Measurements from ENCODE around the gene RTP5. TPM values are rescaled to one million over a fixed set of nuclear protein-coding genes. Genes with fewer than 3 reads are reported as not detected.
"Not testable (repeated sequence)": the region's sequence is repeated elsewhere in the genome, so short reads cannot be mapped to it uniquely, and the experiment has no call there.

The RTP5 gene
- total and polyA plus RNA-seq, 11 donors = not detected

- DNase-seq (no peak), ATAC-seq (no peak)
- Histone ChIP-seq H3K4me1 (peaks cover 0 to 13% (median 0%) of the 10 kb centered on the region in 12 donors), H3K27ac (no peak overlapping the region), H3K27me3 (peaks cover 0 to 32% (median 0%) of the 10 kb centered on the region in 9 donors), H3K4me3 (no peak overlapping the region), H3K9me3 (no peaks in the 10 kb centered on the region), H3K36me3 (no peaks in the 10 kb centered on the region)
- TF ChIP-seq POLR2A (IDR thresholded peaks at IDR 0.05) (no peak), CTCF (IDR thresholded peaks at IDR 0.05) (no peak)
- intact Hi-C loops (cut with DNase I) = no loop called here
- WGBS, 4 donors = 86 to 95% (median 91%) methylated on average over 14 of the region's 14 CpGs
Observed at GRCh38 chr2:241905716-241906377, 36.3 kb downstream of the RTP5 start.

- Histone ChIP-seq H3K4me1 (peaks cover 0 to 11% (median 0%) of the 10 kb centered on the region in 12 donors), H3K27me3 (peaks cover 0 to 26% (median 0%) of the 10 kb centered on the region in 9 donors)
- 90 to 95% (median 91%) methylated on average over 5 of the region's 5 CpGs for WGBS, 4 donors
- H3K36me3 ChIP-seq; intact Hi-C loops (cut with DNase I); ATAC-seq; H3K9me3 ChIP-seq; H3K27ac ChIP-seq; H3K4me3 ChIP-seq: not testable (repeated sequence)
- peak in 1 of 5 donors; percentile 4 for DNase-seq
Observed at GRCh38 chr2:241906378-241906770, 36.8 kb downstream of the RTP5 start.

- Histone ChIP-seq H3K4me3 (no peak overlapping the region), H3K4me1 (peaks cover 0 to 5% (median 0%) of the 10 kb centered on the region in 12 donors), H3K36me3 (no peaks in the 10 kb centered on the region), H3K27me3 (peaks cover 0 to 22% (median 0%) of the 10 kb centered on the region in 9 donors), H3K27ac (no peak overlapping the region), H3K9me3 (no peaks in the 10 kb centered on the region)
- ATAC-seq (no peak), DNase-seq (no peak)
- intact Hi-C loops (cut with DNase I) = no loop called here
- WGBS, 4 donors = 90 to 95% (median 93%) methylated on average over 18 of the region's 18 CpGs
- TF ChIP-seq CTCF (IDR thresholded peaks at IDR 0.05) = no peak
- TF ChIP-seq POLR2A (IDR thresholded peaks at IDR 0.05) = no peak
Observed at GRCh38 chr2:241906826-241907570, 37.5 kb downstream of the RTP5 start.

- H3K4me3 ChIP-seq; H3K4me1 ChIP-seq; ATAC-seq; H3K9me3 ChIP-seq; DNase-seq; H3K36me3 ChIP-seq; H3K27ac ChIP-seq; intact Hi-C loops (cut with DNase I): not testable (repeated sequence)
- H3K27me3 ChIP-seq = peaks cover 0 to 18% (median 0%) of the 10 kb centered on the region in 9 donors
- 94 to 96% (median 94%) methylated on average over 7 of the region's 7 CpGs for WGBS, 4 donors
Observed at GRCh38 chr2:241907831-241908230, 38.3 kb downstream of the RTP5 start.

- TF ChIP-seq POLR2A (IDR thresholded peaks at IDR 0.05) = no peak
- no peak for TF ChIP-seq CTCF (IDR thresholded peaks at IDR 0.05)
- H3K27me3 ChIP-seq = peaks cover 0 to 13% (median 0%) of the 10 kb centered on the region in 9 donors
- intact Hi-C loops (cut with DNase I) = no loop called here
- DNase-seq (peak in 1 of 5 donors; percentile 23), ATAC-seq (no peak)
- WGBS, 4 donors = 56 to 75% (median 69%) methylated on average over 26 of the region's 26 CpGs
- H3K4me3 ChIP-seq = no peak overlapping the region
- H3K27ac ChIP-seq = no peak overlapping the region
- no peaks in the 10 kb centered on the region for H3K36me3 ChIP-seq
- peaks cover 0 to 16% (median 9%) of the 10 kb centered on the region in 12 donors for H3K9me3 ChIP-seq
- no peaks in the 10 kb centered on the region for H3K4me1 ChIP-seq
Observed at GRCh38 chr2:241908686-241909420, 39.3 kb downstream of the RTP5 start.

All from heart left ventricle (tissue), 16 donors.